ENCODE results near the gene CMPK2.

CMPK2 gene

DNA sequence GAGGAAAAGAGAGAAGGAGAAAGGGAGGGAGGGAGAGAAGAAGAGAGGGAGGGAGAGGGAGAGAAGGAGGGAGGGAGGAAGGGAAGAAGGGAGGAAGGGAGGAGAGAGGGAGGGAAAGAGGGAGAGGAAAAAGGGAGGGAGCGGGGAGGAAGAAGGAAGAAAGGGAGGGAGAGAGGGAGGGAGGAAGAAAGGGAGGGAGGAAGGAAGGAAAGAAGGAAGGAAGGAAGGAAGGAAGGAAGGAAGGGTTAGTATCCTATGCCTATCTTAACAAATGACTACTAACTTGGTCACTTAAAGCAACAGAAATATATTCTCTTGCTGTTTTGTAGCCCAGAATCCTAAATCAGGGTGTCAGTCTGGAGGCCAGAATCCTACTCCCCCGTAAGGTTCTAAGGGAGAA lies 52.1 kb downstream of the CMPK2 start:
- no peak overlapping the region for H3K4me3 ChIP-seq (ENCODE audit: low read depth, low read length)

- no peak overlapping the region for H3K4me3 ChIP-seq (ENCODE audit: low read depth, low read length)
Measured at GRCh38 chr2:6812857-6813530, 52.7 kb downstream of the CMPK2 start.

- H3K4me3 ChIP-seq (ENCODE audit: low read depth, low read length), result no peak overlapping the region
Measured at GRCh38 chr2:6810961-6811360, 54.7 kb downstream of the CMPK2 start.

DNA sequence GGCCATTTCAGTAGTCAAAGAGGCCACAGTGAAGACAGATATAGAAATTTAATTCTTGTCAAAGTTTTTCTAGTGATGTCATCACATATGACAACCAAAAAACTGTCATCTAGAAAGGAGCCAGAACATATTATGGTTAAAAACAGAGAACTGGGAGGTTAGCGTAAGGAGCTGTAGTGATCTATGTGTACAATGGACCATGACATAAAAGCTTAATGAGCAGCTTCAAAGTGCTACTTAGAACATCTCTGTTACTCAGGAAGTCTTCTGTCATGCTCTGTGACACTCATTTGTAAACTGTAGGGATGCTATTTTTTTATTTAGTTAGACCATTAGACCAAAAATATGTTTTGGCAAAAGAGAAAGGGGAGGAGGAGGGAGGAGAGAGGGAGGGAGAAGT lies 57.3 kb downstream of the CMPK2 start:
- H3K4me3 ChIP-seq (ENCODE audit: low read depth, low read length), result no peak overlapping the region

DNA sequence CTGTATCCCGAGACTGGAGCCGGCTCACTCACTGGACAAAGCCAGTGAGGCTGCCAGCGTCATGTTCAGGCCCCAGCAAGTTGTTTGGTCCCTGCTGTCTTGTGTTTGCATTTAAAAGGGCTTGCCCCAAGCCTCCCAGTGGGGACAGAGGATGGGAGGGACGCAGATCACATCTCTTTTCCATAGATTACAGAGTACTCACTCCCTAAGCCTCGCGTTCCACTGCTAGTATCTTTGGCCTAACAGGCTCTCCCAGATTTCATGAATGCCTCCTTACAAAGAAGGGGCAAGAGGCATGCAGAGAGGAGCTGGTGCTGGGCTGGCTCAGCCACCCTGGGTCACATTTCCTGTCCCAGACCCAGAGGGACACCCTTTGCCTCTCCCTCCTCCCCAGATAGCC lies 59.1 kb downstream of the CMPK2 start:
- no peak overlapping the region for H3K4me3 ChIP-seq (ENCODE audit: low read depth, low read length)

DNA sequence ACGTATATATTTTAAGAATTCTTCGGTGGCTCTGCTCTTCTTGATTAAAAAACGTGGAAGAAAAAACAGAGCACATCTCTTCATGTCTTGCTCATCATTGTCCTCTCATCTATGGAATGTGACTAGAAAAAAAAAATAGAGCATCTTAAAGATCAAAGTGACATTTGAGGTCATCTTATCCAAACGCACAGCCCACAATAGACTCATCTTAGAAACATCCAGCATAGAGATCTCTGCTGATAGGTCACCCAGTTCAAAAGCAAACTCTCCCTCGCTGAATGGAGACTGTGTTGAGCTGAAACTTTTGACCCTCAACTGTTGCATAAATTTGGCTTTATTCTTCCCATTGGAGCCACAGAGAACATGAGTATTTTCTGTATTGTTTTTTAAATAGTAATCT lies 65.2 kb downstream of the CMPK2 start:
- H3K4me3 ChIP-seq (ENCODE audit: low read depth, low read length), result no peak overlapping the region

All from iPS-11a (cell line).